ENCODE measurements around the gene TMEM178A. TPM values are rescaled to one million over a fixed set of nuclear protein-coding genes. Genes with fewer than 3 reads are reported as not detected.
A peak's percentile ranks its signal among the peaks of the same experiment; 100 is the strongest.

TMEM178A gene
- total RNA-seq, 1 donor from 2014 or later, result 19.2 TPM

- H3K27me3 Mint-ChIP-seq (ENCODE audit: insufficient read depth, low read depth), result peaks cover 3% of the 10 kb centered on the region
- H2AFZ ChIP-seq (replicated peaks), result no peak overlapping the region
- H3K79me2 ChIP-seq (ENCODE audit: low read depth), result no peaks in the 10 kb centered on the region
- peaks cover 2% of the 10 kb centered on the region for H4K20me1 ChIP-seq (ENCODE audit: low read depth)
- H3K36me3 ChIP-seq, result peaks cover 6% of the 10 kb centered on the region
- H3K9me3 Mint-ChIP-seq, result no peaks in the 10 kb centered on the region
- H3K4me1 Mint-ChIP-seq, result peaks cover 23% of the 10 kb centered on the region
- H3K36me3 Mint-ChIP-seq, result peaks cover 28% of the 10 kb centered on the region
- H3K9me3 ChIP-seq (ENCODE audit: low read depth), result no peaks in the 10 kb centered on the region
- H3K27me3 ChIP-seq, result no peaks in the 10 kb centered on the region
- H3K4me2 ChIP-seq, result no peak overlapping the region
- H3K27ac Mint-ChIP-seq, result no peak overlapping the region
- H3K4me3 Mint-ChIP-seq, result no peak overlapping the region
- no peak overlapping the region for H3K9ac ChIP-seq
- H3K4me1 ChIP-seq, result peaks cover 18% of the 10 kb centered on the region
- no peak for DNase-seq (ENCODE audit: low spot score)
- peaks cover 22% of the 10 kb centered on the region for H3F3A ChIP-seq (ENCODE audit: low read depth)
- H3K4me3 ChIP-seq, result no peak overlapping the region
- TF ChIP-seq CTCF (IDR thresholded peaks at IDR 0.05), result no peak
- no peak for TF ChIP-seq EZH2 (IDR thresholded peaks at IDR 0.05)
- no peak for TF ChIP-seq EZH2phosphoT487 (IDR thresholded peaks at IDR 0.05)
- no peak overlapping the region for H3K27ac ChIP-seq
Measured at GRCh38 chr2:39739386-39739785, 73.7 kb downstream of the TMEM178A start.

GRCh38 chr2:39741871-39742270 lies 76.2 kb downstream of the TMEM178A start:
- H3K4me3 ChIP-seq, result no peak overlapping the region
- DNase-seq (ENCODE audit: low spot score), result no peak

GRCh38 chr2:39743269-39743776 lies 77.6 kb downstream of the TMEM178A start:
- Mint-ChIP-seq H3K4me1 (peaks cover 13% of the 10 kb centered on the region), H3K4me3 (no peak overlapping the region), H3K27me3 (ENCODE audit: insufficient read depth, low read depth) (peaks cover 2% of the 10 kb centered on the region), H3K9me3 (no peaks in the 10 kb centered on the region), H3K36me3 (peaks cover 17% of the 10 kb centered on the region), H3K27ac (no peak overlapping the region)
- H3K79me2 ChIP-seq (ENCODE audit: low read depth), result no peaks in the 10 kb centered on the region
- no peaks in the 10 kb centered on the region for H3K27me3 ChIP-seq
- H3K4me3 ChIP-seq, result no peak overlapping the region
- peak overlapping the region; percentile 28 for H3K4me2 ChIP-seq
- DNase-seq (ENCODE audit: low spot score), result peak; percentile 25
- no peak for TF ChIP-seq EZH2 (IDR thresholded peaks at IDR 0.05)
- TF ChIP-seq CTCF (IDR thresholded peaks at IDR 0.05), result no peak
- no peak for TF ChIP-seq EZH2phosphoT487 (IDR thresholded peaks at IDR 0.05)
- H4K20me1 ChIP-seq (ENCODE audit: low read depth), result no peaks in the 10 kb centered on the region
- peaks cover 28% of the 10 kb centered on the region for H3F3A ChIP-seq (ENCODE audit: low read depth)
- no peak overlapping the region for H2AFZ ChIP-seq (replicated peaks)
- H3K9me3 ChIP-seq (ENCODE audit: low read depth), result no peaks in the 10 kb centered on the region
- H3K4me1 ChIP-seq, result peaks cover 19% of the 10 kb centered on the region
- peak overlapping the region; percentile 11 for H3K27ac ChIP-seq
- H3K36me3 ChIP-seq, result peaks cover 6% of the 10 kb centered on the region
- H3K9ac ChIP-seq, result no peak overlapping the region

More at GRCh38 chr2:39741871-39742270, 76.2 kb downstream of the TMEM178A start:
- no peaks in the 10 kb centered on the region for H3K27me3 ChIP-seq
- H3K4me2 ChIP-seq, result no peak overlapping the region
- no peak overlapping the region for H3K27ac ChIP-seq
- H3K36me3 ChIP-seq, result peaks cover 2% of the 10 kb centered on the region
- H2AFZ ChIP-seq (replicated peaks), result no peak overlapping the region
- no peaks in the 10 kb centered on the region for H3K9me3 Mint-ChIP-seq
- H3K79me2 ChIP-seq (ENCODE audit: low read depth), result no peaks in the 10 kb centered on the region
- no peak overlapping the region for H3K27ac Mint-ChIP-seq
- TF ChIP-seq EZH2phosphoT487 (IDR thresholded peaks at IDR 0.05) (no peak), CTCF (IDR thresholded peaks at IDR 0.05) (no peak), EZH2 (IDR thresholded peaks at IDR 0.05) (no peak)
- no peak overlapping the region for H3K4me3 Mint-ChIP-seq
- peaks cover 3% of the 10 kb centered on the region for H3K27me3 Mint-ChIP-seq (ENCODE audit: insufficient read depth, low read depth)
- H3K4me1 ChIP-seq, result peaks cover 26% of the 10 kb centered on the region
- no peaks in the 10 kb centered on the region for H4K20me1 ChIP-seq (ENCODE audit: low read depth)
- H3K36me3 Mint-ChIP-seq, result peaks cover 27% of the 10 kb centered on the region
- H3F3A ChIP-seq (ENCODE audit: low read depth), result peaks cover 28% of the 10 kb centered on the region
- no peaks in the 10 kb centered on the region for H3K9me3 ChIP-seq (ENCODE audit: low read depth)
- no peak overlapping the region for H3K9ac ChIP-seq
- peaks cover 23% of the 10 kb centered on the region for H3K4me1 Mint-ChIP-seq

Measured in neural progenitor cell (in vitro differentiated cells).